ENCODE data around the gene ATP10A.

The ATP10A gene

DNA sequence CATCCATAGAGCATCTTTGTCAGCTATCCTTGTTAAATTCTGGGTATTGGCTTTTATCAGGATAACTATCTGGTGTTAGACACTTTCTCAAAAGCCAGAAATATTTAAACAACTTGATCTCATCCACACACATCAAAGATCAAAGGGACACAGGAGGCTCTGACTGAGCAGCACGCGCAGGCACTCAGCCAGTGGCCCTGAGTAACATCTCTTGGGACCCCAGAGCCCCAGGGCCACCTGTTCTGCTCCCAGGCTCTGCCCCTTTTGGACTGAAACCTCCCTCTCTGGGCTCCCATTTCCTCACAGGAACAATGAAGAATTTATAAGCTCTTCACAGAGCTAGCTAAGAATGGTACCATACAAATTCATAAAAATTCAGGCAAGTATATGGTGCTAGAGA lies 16.1 kb downstream of the ATP10A start:
- no peaks in the 10 kb centered on the region for H3K36me3 ChIP-seq (ENCODE audit: control insufficient read depth, insufficient read depth, low read length)
- WGBS (ENCODE audit: insufficient coverage, insufficient read length) = no CpG with 5 or more reads among the region's 2 CpGs
- H3K27me3 ChIP-seq (ENCODE audit: control insufficient read depth, insufficient read depth, low read length) = no peaks in the 10 kb centered on the region
- DNase-seq (ENCODE audit: low read depth, low spot score) = no peak
- peaks cover 4% of the 10 kb centered on the region for H3K4me1 ChIP-seq (ENCODE audit: control insufficient read depth, insufficient read depth, low read length)
- H3K4me3 ChIP-seq (ENCODE audit: low read length) = no peak overlapping the region
- no peaks in the 10 kb centered on the region for H3K9me3 ChIP-seq (ENCODE audit: control insufficient read depth, insufficient read depth, low read length)
- no peak overlapping the region for H3K27ac ChIP-seq (ENCODE audit: low read length)

DNA sequence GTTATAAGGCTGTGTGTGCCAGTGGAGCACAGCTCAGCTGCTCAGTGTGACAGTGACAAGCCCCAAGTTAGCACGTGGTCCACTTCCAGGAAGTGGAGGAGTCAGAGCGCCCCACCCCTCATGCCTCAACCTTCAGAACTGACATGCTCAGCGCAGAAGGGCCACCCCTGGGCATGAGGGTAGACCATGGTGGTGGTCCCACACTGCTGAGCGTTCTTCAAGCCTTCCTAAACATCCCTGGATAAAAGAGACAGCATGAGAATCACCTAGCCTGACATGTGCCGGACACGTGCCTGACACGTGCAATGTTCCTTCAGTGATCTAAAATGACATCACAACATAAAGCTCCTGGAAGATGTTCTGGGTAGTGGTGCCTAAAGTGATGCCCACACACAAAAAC lies 16.8 kb downstream of the ATP10A start:
- WGBS (ENCODE audit: insufficient coverage, insufficient read length) = no CpG with 5 or more reads among the region's 7 CpGs
- no peaks in the 10 kb centered on the region for H3K27me3 ChIP-seq (ENCODE audit: control insufficient read depth, insufficient read depth, low read length)
- H3K4me1 ChIP-seq (ENCODE audit: control insufficient read depth, insufficient read depth, low read length) = peaks cover 4% of the 10 kb centered on the region
- no peaks in the 10 kb centered on the region for H3K9me3 ChIP-seq (ENCODE audit: control insufficient read depth, insufficient read depth, low read length)
- H3K4me3 ChIP-seq (ENCODE audit: low read length) = no peak overlapping the region
- no peak for DNase-seq (ENCODE audit: low read depth, low spot score)
- no peak overlapping the region for H3K27ac ChIP-seq (ENCODE audit: low read length)
- no peaks in the 10 kb centered on the region for H3K36me3 ChIP-seq (ENCODE audit: control insufficient read depth, insufficient read depth, low read length)

DNA sequence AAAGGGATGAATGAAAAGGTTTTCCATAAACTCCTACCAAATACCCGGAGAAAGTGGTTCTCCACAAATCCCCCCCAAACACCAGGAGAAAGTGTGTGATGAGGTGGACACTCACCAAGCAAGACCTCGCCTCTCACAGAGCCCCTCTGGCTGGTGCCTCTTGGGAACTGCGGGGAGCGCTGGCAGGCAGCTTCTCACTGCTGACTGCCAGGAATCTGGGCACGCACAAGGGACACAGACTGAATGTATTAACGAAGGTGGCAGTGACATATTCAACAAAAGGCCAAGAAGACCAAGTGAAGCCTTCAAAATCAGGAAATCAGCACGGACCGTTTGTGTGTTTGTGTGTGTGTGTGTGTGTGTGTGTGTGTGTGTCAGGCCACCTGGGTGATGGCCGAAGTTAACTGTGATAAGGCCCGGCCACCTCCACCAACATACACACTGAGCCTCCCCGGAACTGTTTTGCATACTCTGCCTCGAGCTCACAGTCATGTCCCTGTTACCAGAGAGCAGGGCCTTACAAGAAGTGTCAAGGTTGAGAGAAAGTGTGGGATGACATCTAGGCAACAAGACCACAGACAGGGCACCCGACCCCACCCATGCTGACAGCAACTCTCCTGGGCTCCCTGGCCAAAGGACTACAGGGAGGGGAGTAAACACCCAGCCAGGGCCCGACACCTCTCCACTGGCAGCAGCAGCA lies 18.0 kb downstream of the ATP10A start:
- whole genome bisulfite sequencing (ENCODE audit: insufficient coverage, insufficient read length) = no CpG with 5 or more reads among the region's 14 CpGs
- H3K36me3 ChIP-seq (ENCODE audit: control insufficient read depth, insufficient read depth, low read length) = no peaks in the 10 kb centered on the region
- no peak overlapping the region for H3K27ac ChIP-seq (ENCODE audit: low read length)
- H3K9me3 ChIP-seq (ENCODE audit: control insufficient read depth, insufficient read depth, low read length) = no peaks in the 10 kb centered on the region
- no peaks in the 10 kb centered on the region for H3K27me3 ChIP-seq (ENCODE audit: control insufficient read depth, insufficient read depth, low read length)
- no peak for DNase-seq (ENCODE audit: low read depth, low spot score)
- H3K4me1 ChIP-seq (ENCODE audit: control insufficient read depth, insufficient read depth, low read length) = peaks cover 4% of the 10 kb centered on the region
- no peak overlapping the region for H3K4me3 ChIP-seq (ENCODE audit: low read length)

DNA sequence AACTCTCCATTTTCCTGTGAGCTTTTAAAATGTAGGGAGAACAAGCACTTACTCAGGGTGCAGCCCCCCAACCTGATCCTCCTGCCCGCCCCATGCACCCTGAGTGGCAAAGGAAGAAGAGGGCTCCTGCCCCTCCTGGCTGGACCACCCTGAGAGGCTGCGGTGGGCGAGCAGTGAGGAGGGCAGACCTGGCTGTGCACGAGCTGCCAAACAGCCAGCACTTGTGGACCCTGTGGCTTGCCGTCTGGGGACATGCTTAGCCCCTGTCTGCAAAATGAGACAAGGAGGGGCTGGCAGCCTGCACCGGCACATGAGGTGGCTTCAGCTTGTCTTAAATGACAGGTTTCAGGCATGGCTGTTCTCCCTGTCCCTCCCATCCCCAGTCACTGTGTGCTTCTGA lies 18.6 kb downstream of the ATP10A start:
- H3K9me3 ChIP-seq (ENCODE audit: control insufficient read depth, insufficient read depth, low read length) = no peaks in the 10 kb centered on the region
- H3K36me3 ChIP-seq (ENCODE audit: control insufficient read depth, insufficient read depth, low read length) = no peaks in the 10 kb centered on the region
- no CpG with 5 or more reads among the region's 6 CpGs for WGBS (ENCODE audit: insufficient coverage, insufficient read length)
- no peaks in the 10 kb centered on the region for H3K27me3 ChIP-seq (ENCODE audit: control insufficient read depth, insufficient read depth, low read length)
- no peak overlapping the region for H3K4me3 ChIP-seq (ENCODE audit: low read length)
- no peak overlapping the region for H3K27ac ChIP-seq (ENCODE audit: low read length)
- no peak for DNase-seq (ENCODE audit: low read depth, low spot score)
- H3K4me1 ChIP-seq (ENCODE audit: control insufficient read depth, insufficient read depth, low read length) = peaks cover 4% of the 10 kb centered on the region

DNA sequence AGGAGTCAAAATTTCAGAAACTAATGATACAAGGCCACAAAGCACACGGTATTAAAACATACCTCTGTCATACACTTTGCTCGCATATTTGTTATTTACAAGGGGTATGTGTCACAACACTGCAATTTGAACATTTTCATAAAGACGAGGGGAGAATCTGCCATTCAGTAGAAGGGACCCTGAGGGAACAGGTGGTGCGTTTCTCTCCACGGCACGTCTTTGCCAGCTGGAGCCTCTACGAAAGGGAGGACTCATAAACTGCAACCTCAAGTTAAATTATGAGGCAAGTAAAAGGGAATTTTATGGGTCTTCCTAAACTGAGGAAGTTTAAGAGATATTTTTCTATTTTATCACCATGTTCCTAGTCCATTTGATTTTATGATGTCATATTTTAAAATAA lies 19.1 kb downstream of the ATP10A start:
- H3K27ac ChIP-seq (ENCODE audit: low read length) = no peak overlapping the region
- peaks cover 2% of the 10 kb centered on the region for H3K4me1 ChIP-seq (ENCODE audit: control insufficient read depth, insufficient read depth, low read length)
- no peak overlapping the region for H3K4me3 ChIP-seq (ENCODE audit: low read length)
- H3K36me3 ChIP-seq (ENCODE audit: control insufficient read depth, insufficient read depth, low read length) = no peaks in the 10 kb centered on the region
- no peaks in the 10 kb centered on the region for H3K27me3 ChIP-seq (ENCODE audit: control insufficient read depth, insufficient read depth, low read length)
- DNase-seq (ENCODE audit: low read depth, low spot score) = no peak
- no CpG with 5 or more reads among the region's 7 CpGs for WGBS (ENCODE audit: insufficient coverage, insufficient read length)
- no peaks in the 10 kb centered on the region for H3K9me3 ChIP-seq (ENCODE audit: control insufficient read depth, insufficient read depth, low read length)

DNA sequence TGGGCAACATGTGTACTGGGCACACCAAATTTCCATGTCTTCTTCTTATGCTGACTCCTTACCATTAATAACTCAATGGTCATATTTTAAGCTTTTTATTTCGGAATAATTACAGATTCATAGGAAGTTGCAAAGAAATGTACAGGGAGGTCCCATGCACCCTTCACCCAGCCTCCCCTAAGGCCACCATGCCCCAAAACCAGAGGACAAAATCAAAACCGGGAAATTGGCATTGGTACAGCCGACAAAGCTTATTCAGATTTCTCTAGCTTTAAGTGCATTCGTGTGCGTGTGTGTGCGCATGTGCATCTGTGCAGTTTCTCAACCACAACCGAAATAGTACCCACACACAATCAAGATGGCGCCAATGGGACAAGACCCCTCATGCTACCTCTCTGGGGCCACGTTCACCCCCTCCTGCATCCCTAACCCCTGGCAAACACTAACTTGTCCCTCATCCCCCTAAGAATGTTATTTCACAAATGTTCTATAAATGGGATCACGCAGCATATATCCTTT lies 23.4 kb downstream of the ATP10A start:
- H3K4me1 ChIP-seq (ENCODE audit: control insufficient read depth, insufficient read depth, low read length) = peaks cover 1% of the 10 kb centered on the region; the same call in 1 of the 2 replicates
- no peak for DNase-seq (ENCODE audit: low read depth, low spot score)
- H3K36me3 ChIP-seq (ENCODE audit: control insufficient read depth, insufficient read depth, low read length) = no peaks in the 10 kb centered on the region
- WGBS (ENCODE audit: insufficient coverage, insufficient read length) = no CpG with 5 or more reads among the region's 10 CpGs
- H3K4me3 ChIP-seq (ENCODE audit: low read length) = no peak overlapping the region
- no peaks in the 10 kb centered on the region for H3K27me3 ChIP-seq (ENCODE audit: control insufficient read depth, insufficient read depth, low read length)
- H3K9me3 ChIP-seq (ENCODE audit: control insufficient read depth, insufficient read depth, low read length) = no peaks in the 10 kb centered on the region
- H3K27ac ChIP-seq (ENCODE audit: low read length) = no peak overlapping the region

DNA sequence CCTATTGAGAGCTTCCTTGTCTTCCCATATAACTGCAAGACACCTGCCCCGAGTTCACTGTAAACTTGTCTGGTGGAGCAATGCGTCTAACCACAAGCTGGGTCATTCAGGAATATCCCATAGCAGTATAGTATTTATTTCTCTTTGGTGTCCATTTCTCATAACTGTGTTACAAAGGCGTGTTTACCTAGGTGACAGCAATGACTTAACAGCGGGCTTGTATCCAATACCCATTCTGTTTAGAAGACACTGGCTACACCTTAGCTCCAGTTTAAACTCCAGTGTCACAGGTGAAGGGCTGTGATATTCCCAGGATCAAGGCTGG lies 24.3 kb downstream of the ATP10A start:
- Histone ChIP-seq H3K36me3 (ENCODE audit: control insufficient read depth, insufficient read depth, low read length) (no peaks in the 10 kb centered on the region), H3K4me1 (ENCODE audit: control insufficient read depth, insufficient read depth, low read length) (no peaks in the 10 kb centered on the region; the same call in 1 of the 2 replicates), H3K27me3 (ENCODE audit: control insufficient read depth, insufficient read depth, low read length) (no peaks in the 10 kb centered on the region), H3K9me3 (ENCODE audit: control insufficient read depth, insufficient read depth, low read length) (no peaks in the 10 kb centered on the region), H3K27ac (ENCODE audit: low read length) (no peak overlapping the region), H3K4me3 (ENCODE audit: low read length) (no peak overlapping the region)
- DNase-seq (ENCODE audit: low read depth, low spot score) = no peak
- WGBS (ENCODE audit: insufficient coverage, insufficient read length) = no CpG with 5 or more reads among the region's 4 CpGs

DNA sequence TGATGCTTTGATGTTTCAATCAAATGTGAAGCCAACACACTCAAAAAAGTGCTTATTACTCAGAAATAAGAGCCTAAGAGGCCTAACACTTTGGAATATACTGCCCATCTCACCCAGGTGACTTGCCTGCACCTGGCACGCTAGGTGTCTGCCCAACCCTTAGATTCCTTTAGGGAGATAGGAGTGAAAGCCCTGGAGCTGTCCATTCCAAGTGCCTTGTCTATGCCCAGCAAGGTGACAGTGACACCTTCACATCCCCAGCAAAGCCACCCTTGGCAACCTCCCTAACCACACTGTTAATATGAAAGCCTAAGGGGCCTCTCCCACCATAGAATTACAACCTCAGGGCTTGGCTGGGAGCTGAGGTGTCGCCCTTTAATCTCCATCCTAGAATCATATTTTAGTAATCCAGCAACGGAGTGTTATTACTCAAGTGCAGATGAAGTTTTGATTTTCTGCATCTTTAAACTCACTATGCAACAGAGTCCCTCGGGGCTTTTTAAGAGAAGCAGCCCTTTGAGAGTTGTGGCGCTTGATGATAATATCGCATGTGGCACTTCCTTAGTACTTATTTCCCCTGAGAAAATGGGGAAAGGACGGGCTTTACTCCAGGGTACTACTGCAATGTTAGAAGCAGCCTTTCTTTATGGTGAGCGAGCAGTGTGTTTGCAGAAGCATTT lies 24.8 kb downstream of the ATP10A start:
- H3K27ac ChIP-seq (ENCODE audit: low read length) = no peak overlapping the region
- WGBS (ENCODE audit: insufficient coverage, insufficient read length) = no CpG with 5 or more reads among the region's 8 CpGs
- H3K9me3 ChIP-seq (ENCODE audit: control insufficient read depth, insufficient read depth, low read length) = no peaks in the 10 kb centered on the region
- no peaks in the 10 kb centered on the region; the same call in 1 of the 2 replicates for H3K4me1 ChIP-seq (ENCODE audit: control insufficient read depth, insufficient read depth, low read length)
- no peaks in the 10 kb centered on the region for H3K27me3 ChIP-seq (ENCODE audit: control insufficient read depth, insufficient read depth, low read length)
- no peak overlapping the region for H3K4me3 ChIP-seq (ENCODE audit: low read length)
- DNase-seq (ENCODE audit: low read depth, low spot score) = no peak
- no peaks in the 10 kb centered on the region for H3K36me3 ChIP-seq (ENCODE audit: control insufficient read depth, insufficient read depth, low read length)

DNA sequence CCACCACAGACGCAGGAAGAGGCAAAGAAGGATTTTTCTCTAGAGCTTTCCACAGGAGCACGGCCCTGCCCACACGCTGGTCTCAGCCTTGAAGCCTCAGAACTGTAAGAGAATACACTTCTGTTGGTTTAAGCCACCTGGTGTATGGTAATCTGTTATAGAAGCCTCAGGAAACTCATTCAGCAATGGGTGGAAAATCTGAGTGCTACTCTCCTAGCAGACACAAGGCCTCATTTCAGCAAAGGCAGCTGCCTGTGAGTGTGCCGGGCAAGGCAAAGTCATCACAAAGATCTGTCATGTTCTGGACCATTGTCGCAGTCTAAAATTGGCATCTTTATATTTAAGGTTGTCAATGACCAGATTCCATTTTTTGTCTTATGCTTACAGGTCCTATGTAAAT lies 31.0 kb downstream of the ATP10A start:
- H3K27ac ChIP-seq (ENCODE audit: low read length) = no peak overlapping the region
- no CpG with 5 or more reads among the region's 5 CpGs for WGBS (ENCODE audit: insufficient coverage, insufficient read length)

DNA sequence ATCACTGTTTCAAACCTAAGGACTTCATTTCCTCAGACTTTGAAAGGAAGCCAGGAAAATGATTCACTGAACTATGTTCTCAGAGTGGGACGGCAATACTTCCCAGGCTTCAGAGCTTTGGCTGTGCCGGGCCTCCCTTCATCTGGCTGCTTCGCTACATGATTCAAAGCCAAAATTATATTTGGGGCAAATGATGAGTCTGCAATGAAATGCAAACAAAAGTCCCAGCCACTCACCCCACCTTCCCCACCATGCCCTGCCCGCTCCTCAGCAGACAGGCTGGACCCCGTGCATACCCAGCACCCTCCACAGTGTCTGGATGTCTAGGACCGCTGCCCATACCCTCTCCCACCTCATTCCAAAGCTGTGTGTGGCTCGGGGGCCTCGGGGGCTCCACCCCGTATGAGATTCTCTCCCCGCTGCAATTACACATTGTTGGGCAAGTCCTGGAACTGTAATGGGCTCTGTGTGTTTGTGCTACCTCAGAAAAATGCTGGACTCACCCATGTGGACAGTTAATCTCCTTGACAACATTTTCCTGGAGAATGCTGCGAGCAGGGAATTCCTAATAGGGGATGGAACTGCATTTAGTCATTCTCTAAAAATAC lies 32.2 kb downstream of the ATP10A start:
- Histone ChIP-seq H3K27ac (ENCODE audit: low read length) (no peak overlapping the region), H3K4me1 (ENCODE audit: control insufficient read depth, insufficient read depth, low read length) (no peaks in the 10 kb centered on the region), H3K36me3 (ENCODE audit: control insufficient read depth, insufficient read depth, low read length) (no peaks in the 10 kb centered on the region), H3K27me3 (ENCODE audit: control insufficient read depth, insufficient read depth, low read length) (no peaks in the 10 kb centered on the region), H3K9me3 (ENCODE audit: control insufficient read depth, insufficient read depth, low read length) (no peaks in the 10 kb centered on the region), H3K4me3 (ENCODE audit: low read length) (no peak overlapping the region)
- no peak for DNase-seq (ENCODE audit: low read depth, low spot score)
- no CpG with 5 or more reads among the region's 11 CpGs for WGBS (ENCODE audit: insufficient coverage, insufficient read length)

More for the DNA sequence above, 31.0 kb downstream of the ATP10A start:
- no peak for DNase-seq (ENCODE audit: low read depth, low spot score)
- Histone ChIP-seq H3K27me3 (ENCODE audit: control insufficient read depth, insufficient read depth, low read length) (no peaks in the 10 kb centered on the region), H3K9me3 (ENCODE audit: control insufficient read depth, insufficient read depth, low read length) (no peaks in the 10 kb centered on the region), H3K4me1 (ENCODE audit: control insufficient read depth, insufficient read depth, low read length) (no peaks in the 10 kb centered on the region; the same call in 1 of the 2 replicates), H3K4me3 (ENCODE audit: low read length) (no peak overlapping the region), H3K36me3 (ENCODE audit: control insufficient read depth, insufficient read depth, low read length) (no peaks in the 10 kb centered on the region)
